ENCODE measurements around the gene RNF224.

The RNF224 gene

GRCh38 chr9:137192448-137192780 is 34.9 kb upstream of the RNF224 start:
- no peak for DNase-seq (ENCODE audit: low read depth in 2 of 2)

GRCh38 chr9:137192859-137193258 is 34.4 kb upstream of the RNF224 start:
- no peak for DNase-seq (ENCODE audit: low read depth in 2 of 2)

GRCh38 chr9:137193771-137194170 is 33.5 kb upstream of the RNF224 start:
- no peak for DNase-seq (ENCODE audit: low read depth in 2 of 2)

GRCh38 chr9:137194388-137194787 is 32.9 kb upstream of the RNF224 start:
- no peak for DNase-seq (ENCODE audit: low read depth in 2 of 2)

- no peak for DNase-seq (ENCODE audit: low read depth in 2 of 2)
Measured at GRCh38 chr9:137194909-137195308, 32.4 kb upstream of the RNF224 start.

- no peak for DNase-seq (ENCODE audit: low read depth in 2 of 2)
Measured at GRCh38 chr9:137195525-137196220, 31.6 kb upstream of the RNF224 start.

GRCh38 chr9:137198051-137198901 is 29.0 kb upstream of the RNF224 start:
- DNase-seq (ENCODE audit: low read depth in 2 of 2) = no peak

- no peak for DNase-seq (ENCODE audit: low read depth in 2 of 2)
Measured at GRCh38 chr9:137198902-137199283, 28.4 kb upstream of the RNF224 start.

- DNase-seq (ENCODE audit: low read depth in 2 of 2) = no peak
Measured at GRCh38 chr9:137199411-137200121, 27.7 kb upstream of the RNF224 start.

GRCh38 chr9:137200311-137201204 is 26.7 kb upstream of the RNF224 start, which contains the start of gene TPRN:
Gene TPRN, minus strand, starts transcription at chr9:137200741. Its CDS starts 30 bp downstream, at chr9:137200711.
- peak; percentile 94 to 96 for DNase-seq (ENCODE audit: low read depth in 2 of 2)

GRCh38 chr9:137201205-137201868 is 26.0 kb upstream of the RNF224 start:
- no peak for DNase-seq (ENCODE audit: low read depth in 2 of 2)

GRCh38 chr9:137202966-137203365 is 24.3 kb upstream of the RNF224 start:
- DNase-seq (ENCODE audit: low read depth in 2 of 2) = no peak

- DNase-seq (ENCODE audit: low read depth in 2 of 2) = no peak
Measured at GRCh38 chr9:137204731-137205125, 22.6 kb upstream of the RNF224 start.

GRCh38 chr9:137205126-137206069 is 21.9 kb upstream of the RNF224 start, which contains the start of the genes NDOR1 and TMEM203:
Gene NDOR1, plus strand, starts transcription at chr9:137205700. Its CDS starts 78 bp downstream, at chr9:137205778.
Gene TMEM203, minus strand, starts transcription at chr9:137205648. Its CDS starts 234 bp downstream, at chr9:137205414.
- DNase-seq (ENCODE audit: low read depth in 2 of 2) = peak; percentile 78 to 90

GRCh38 chr9:137206602-137207001 is 20.7 kb upstream of the RNF224 start:
- no peak for DNase-seq (ENCODE audit: low read depth in 2 of 2)

GRCh38 chr9:137211532-137211931 is 15.8 kb upstream of the RNF224 start:
- DNase-seq (ENCODE audit: low read depth in 2 of 2) = no peak

GRCh38 chr9:137212520-137212919 is 14.8 kb upstream of the RNF224 start:
- no peak for DNase-seq (ENCODE audit: low read depth in 2 of 2)

- DNase-seq (ENCODE audit: low read depth in 2 of 2) = no peak
Measured at GRCh38 chr9:137213160-137214060, 13.9 kb upstream of the RNF224 start.
